ENCODE measurements around the gene UCKL1.

Gene UCKL1

GRCh38 chr20:63911176-63911575, 45.0 kb downstream of the UCKL1 start:
- DNase-seq (ENCODE audit: low read depth) = no peak
- no peak overlapping the region for H3K4me3 ChIP-seq (ENCODE audit: low read length)
- TF ChIP-seq, protein P1, sequence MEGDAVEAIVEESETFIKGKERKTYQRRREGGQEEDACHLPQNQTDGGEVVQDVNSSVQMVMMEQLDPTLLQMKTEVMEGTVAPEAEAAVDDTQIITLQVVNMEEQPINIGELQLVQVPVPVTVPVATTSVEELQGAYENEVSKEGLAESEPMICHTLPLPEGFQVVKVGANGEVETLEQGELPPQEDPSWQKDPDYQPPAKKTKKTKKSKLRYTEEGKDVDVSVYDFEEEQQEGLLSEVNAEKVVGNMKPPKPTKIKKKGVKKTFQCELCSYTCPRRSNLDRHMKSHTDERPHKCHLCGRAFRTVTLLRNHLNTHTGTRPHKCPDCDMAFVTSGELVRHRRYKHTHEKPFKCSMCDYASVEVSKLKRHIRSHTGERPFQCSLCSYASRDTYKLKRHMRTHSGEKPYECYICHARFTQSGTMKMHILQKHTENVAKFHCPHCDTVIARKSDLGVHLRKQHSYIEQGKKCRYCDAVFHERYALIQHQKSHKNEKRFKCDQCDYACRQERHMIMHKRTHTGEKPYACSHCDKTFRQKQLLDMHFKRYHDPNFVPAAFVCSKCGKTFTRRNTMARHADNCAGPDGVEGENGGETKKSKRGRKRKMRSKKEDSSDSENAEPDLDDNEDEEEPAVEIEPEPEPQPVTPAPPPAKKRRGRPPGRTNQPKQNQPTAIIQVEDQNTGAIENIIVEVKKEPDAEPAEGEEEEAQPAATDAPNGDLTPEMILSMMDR (conservative IDR thresholded peaks at IDR 0.05; ENCODE audit: low read depth, low read length) = no peak

DNA sequence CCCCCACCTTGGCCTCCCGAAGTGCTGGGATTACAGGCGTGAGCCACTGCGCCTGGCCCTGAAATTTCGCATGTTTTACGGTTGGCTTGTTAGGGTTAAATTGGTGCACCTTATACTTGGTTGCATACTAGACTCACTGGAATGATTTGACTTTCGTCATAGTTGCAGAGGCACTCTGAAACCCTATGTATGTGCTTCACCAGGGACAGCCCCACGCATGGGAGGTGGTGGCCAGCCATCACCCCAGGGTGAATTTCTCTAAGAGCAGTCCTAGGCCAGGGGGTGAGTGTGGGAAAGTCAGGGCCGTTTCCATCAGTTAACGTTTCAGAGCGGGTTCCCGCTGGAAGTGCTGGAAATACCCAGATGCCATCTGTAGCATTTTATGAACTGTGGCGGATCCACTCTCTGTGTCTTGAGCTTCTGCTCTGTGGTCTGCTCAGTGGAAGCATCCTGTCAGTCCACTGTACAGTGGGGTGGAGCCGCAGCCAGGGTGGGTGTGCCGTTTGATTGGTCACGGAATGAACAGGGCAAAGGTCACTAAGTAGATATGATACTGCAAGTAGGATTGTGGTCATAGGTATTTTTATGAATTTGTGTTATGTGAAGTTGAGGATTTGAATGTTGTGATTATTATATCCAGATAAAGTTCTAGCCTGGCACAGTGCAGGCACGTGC, 48.1 kb downstream of the UCKL1 start:
- TF ChIP-seq, protein P1 (conservative IDR thresholded peaks at IDR 0.05; ENCODE audit: low read depth, low read length) = no peak
- no peak overlapping the region for H3K4me3 ChIP-seq (ENCODE audit: low read length)
- no peak for DNase-seq (ENCODE audit: low read depth)

DNA sequence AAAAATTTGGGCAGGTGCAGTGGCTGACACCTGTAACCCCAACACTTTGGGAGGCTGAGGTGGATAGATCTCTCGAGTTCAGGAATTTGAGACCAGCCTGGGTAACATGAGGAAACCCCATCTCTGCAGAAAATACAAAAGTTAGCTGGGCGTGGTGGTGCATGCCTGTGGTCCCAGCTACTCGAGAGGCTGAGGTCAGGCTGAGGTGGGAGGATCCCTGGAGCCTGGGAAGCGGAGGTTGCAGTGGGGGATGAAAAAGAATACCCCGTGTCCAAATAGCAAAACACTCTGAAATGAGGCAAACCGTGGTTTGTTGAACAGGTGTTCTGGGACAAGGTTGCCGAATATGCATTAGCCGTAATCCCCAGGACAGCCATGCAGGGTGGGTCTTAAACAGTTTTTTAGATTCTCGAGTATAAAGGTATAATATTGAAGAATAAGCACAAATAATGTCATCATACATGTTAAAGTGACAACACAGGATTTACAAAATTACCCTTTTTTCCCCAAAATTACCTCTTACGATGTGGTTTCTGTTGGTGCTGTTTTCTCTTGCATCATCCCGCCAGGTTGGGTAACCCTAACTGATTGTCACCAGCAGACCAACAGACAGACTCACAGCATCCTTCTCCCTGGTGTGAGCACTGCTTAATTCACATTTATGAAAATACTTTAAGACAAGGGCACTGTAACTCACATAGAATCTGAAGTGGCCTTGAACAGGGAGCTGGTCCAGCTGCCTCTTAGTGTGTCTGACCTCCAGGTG, 52.2 kb downstream of the UCKL1 start:
- DNase-seq (ENCODE audit: low read depth) = no peak
- TF ChIP-seq, protein P1 (conservative IDR thresholded peaks at IDR 0.05; ENCODE audit: low read depth, low read length) = no peak
- H3K4me3 ChIP-seq (ENCODE audit: low read length) = no peak overlapping the region

DNA sequence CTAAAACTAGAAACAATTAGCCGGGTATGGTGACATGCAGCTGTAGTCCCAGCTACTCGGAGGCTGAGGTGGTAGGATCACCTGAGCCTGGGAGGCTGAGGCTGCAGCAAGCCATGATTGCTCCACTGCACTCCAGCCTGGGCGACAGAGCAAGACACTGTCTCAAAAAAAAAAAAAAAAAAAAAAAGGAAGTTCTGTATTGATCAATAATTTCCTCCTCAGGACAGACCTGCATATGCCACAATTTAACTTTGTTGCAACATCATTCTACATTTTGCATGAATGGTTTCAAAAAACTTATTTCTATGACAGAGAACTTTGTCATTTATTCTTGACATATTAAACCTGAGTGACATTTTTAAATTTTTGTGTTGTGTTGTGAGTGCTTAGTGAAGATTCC, 55.8 kb downstream of the UCKL1 start:
- TF ChIP-seq, protein P1 (conservative IDR thresholded peaks at IDR 0.05; ENCODE audit: low read depth, low read length) = no peak
- H3K4me3 ChIP-seq (ENCODE audit: low read length) = no peak overlapping the region
- no peak for DNase-seq (ENCODE audit: low read depth)

- TF ChIP-seq, protein P1 (conservative IDR thresholded peaks at IDR 0.05; ENCODE audit: low read depth, low read length) = no peak
- no peak overlapping the region for H3K4me3 ChIP-seq (ENCODE audit: low read length)
- no peak for DNase-seq (ENCODE audit: low read depth)
Observed at GRCh38 chr20:63898882-63899558, 57.2 kb downstream of the UCKL1 start.

DNA sequence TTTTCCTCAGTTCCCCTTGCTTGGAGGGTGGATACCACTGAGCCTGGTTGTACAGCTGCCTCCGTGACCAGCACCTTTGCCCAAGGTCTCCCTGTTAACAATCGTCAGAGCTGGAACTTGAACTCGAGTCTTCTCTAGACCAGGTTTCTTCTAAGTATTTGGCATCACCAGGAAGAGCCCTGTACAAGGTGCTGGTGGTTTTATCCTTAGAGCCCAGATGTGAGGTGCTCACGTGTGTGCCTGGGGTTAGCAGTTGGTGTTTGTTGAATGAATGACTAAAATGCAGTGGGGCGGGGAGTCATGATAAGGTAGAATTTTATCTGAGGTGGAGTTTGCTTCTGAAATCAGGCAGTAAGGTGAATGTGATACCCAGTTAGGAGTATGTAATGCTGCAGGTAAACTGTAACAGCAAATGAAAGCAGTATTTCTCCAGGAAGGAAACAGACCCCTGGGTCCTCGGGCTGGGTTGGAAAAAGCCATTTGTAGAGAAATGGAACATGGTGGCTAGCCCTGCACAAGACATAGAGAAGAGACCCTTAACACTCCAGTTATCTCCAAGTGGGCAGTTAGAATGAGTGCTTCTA, 58.1 kb downstream of the UCKL1 start:
- no peak for DNase-seq (ENCODE audit: low read depth)
- H3K4me3 ChIP-seq (ENCODE audit: low read length) = no peak overlapping the region
- TF ChIP-seq, protein P1 (conservative IDR thresholded peaks at IDR 0.05; ENCODE audit: low read depth, low read length) = no peak
